Epidermal melanocyte (primary cell): ENCODE results near the gene FBXO44.

Experiments
- DNase-seq: peaks from one replicate; pipeline ENCODE4 v3.0.0; 2011; ENCODE audit warnings: low spot score; ENCODE audit not compliant: insufficient read length

FBXO44 gene

DNA sequence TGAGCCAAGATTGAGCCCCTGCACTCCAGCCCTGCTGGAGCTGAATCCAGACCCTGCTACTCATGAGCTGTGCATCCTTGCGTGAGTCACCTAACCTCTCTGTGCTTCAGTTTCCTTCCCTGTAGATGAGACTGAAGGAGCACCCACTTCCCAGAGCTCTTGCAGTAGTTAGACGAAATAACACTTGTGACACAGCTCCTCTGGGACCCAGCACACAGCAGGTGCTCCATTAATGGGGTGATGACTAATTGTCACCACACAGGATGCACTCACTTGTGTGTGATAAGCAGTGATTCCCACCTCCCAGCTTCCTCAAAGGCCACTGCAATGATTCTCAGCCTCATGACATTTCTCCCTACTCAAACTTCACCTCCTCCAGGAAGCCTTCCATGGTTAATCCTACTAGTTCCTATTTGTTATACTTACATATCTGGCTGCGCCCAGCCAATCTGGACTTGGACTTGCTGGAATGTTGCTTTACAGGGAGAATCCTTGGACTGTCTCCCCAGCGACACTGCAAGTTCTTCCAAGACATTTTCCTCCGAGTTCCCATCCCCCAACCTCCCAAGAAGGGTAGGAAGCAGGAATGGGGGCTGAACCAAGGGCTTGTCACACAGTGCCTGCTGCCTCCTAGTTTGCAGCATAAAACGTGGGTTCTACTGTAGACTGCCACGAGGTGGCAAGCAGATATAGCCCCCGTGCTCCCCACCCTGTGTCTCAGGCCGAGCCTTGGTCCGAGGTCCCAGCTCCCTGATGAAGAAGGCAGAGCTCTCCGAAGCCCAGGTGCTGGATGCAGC is 54.1 kb downstream of the FBXO44 start:
- no peak for DNase-seq

GRCh38 chr1:11711490-11711889 is 56.8 kb downstream of the FBXO44 start:
- no peak for DNase-seq

DNA sequence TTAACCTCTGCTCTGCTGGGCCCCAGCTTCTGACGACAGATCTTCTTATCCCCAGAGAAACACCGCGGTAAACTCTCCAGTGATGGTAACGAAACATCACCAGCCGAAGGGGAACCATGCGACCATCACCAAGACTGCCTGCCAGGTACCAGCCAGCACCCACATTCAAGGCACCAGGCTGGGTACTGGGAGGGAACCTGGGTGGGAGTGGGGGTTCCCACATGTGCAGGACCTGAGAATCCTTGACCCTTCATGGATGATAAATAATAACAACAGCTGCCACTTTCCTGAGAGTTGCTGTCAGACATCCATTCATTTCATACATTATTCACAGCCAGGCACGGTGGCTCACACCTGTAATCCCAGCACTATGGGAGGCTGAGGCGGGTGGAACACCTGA is 57.6 kb downstream of the FBXO44 start:
- no peak for DNase-seq
